GM12875 (cell line): Measurements from ENCODE around the gene PCNX2.

ENCODE experiments used
- H3K4me3 ChIP-seq: one replicate; pipeline ENCODE4 v1.5.1; 2011; ENCODE audit warnings: low read depth, low read length, control low read depth
- CTCF ChIP-seq: IDR thresholded peaks from 2 replicates; pipeline ENCODE4 v1.5.1; 2011; ENCODE audit warnings: low read depth, mild to moderate bottlenecking, control low read depth, inconsistent platforms, low read length, moderate library complexity, borderline replicate concordance; ENCODE audit not compliant: insufficient read depth

Gene PCNX2

GRCh38 chr1:233094691-233095090, 200.8 kb downstream of the PCNX2 start:
- no peak overlapping the region for H3K4me3 ChIP-seq

GRCh38 chr1:233094269-233094668, 201.3 kb downstream of the PCNX2 start:
- no peak overlapping the region for H3K4me3 ChIP-seq
- no peak for TF ChIP-seq CTCF

More at GRCh38 chr1:233094691-233095090, 200.8 kb downstream of the PCNX2 start:
- no peak for TF ChIP-seq CTCF

- no peak for TF ChIP-seq CTCF
- no peak overlapping the region for H3K4me3 ChIP-seq
Observed at GRCh38 chr1:233090746-233091494, 204.6 kb downstream of the PCNX2 start.

- TF ChIP-seq CTCF = no peak
- H3K4me3 ChIP-seq = no peak overlapping the region
Observed at GRCh38 chr1:233089251-233089650, 206.3 kb downstream of the PCNX2 start.

- no peak overlapping the region for H3K4me3 ChIP-seq
- no peak for TF ChIP-seq CTCF
Observed at GRCh38 chr1:233088613-233089012, 206.9 kb downstream of the PCNX2 start.

GRCh38 chr1:233086961-233087881, 208.3 kb downstream of the PCNX2 start:
- no peak for TF ChIP-seq CTCF
- H3K4me3 ChIP-seq = no peak overlapping the region
